Measurements from ENCODE around the gene PVALEF. TPM values are rescaled to one million over a fixed set of nuclear protein-coding genes. Genes with fewer than 3 reads are reported as not detected.

PVALEF gene
- total and polyA plus RNA-seq, 2 of the 8 experiments (the other 6 are each of a cell fraction or from before 2014, with no cell fraction given), result 0.03 TPM; not detected in 1

DNA sequence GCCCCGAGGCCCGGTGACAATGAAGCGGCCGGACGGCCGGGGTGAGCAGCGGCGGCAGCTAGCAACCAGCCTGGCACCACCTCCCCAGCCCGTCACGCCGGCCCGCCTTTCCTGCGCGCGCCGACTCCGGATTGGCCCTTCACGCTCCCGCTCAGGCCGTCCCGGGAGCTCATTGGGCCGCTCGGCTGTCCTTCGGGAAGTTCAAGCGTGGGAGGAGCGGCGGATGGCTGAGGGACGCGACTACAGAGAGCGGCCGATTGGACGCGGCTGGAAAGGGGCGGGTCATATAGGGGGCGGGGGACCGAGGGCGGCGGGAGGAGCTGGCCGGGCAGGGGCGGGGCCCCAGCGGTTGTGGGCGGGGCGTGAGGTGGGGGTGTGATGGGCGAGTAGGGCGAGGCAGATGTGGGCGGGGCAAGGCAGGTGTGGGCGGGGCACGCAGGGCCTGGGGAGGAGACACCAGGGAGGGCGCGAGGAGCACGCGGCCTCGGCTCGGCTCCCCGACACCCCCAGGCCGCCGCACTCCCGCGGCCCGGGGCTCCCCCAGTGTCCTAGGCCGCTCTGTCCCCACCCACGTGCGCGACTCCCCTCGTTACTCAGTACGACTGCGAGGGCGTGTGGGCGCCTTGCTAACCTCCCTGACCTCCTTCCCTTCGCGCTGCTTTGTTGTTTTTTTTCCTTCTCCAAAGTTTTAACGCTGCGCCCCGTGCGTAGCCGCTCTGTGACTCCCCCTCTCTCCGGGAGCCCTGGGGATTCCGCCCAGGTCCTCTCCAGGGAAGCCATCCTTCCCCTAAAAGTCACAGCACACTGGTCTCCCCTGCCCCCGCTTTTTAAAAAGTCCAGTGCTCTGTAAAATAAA, 57.8 kb downstream of the PVALEF start, which contains the start of gene CEP131 (continued):
- peak; percentile 76 for TF ChIP-seq PHF8 (conservative IDR thresholded peaks at IDR 0.05; ENCODE audit: low read depth, low read length)
- peak; percentile 86 for TF ChIP-seq ASH2L (IDR thresholded peaks at IDR 0.05; ENCODE audit: low read length)
- TF ChIP-seq CREB1 (IDR thresholded peaks at IDR 0.05), result peak; percentile 88
- peak; percentile 70 for TF ChIP-seq POLR2AphosphoS5 (IDR thresholded peaks at IDR 0.05; ENCODE audit: low read depth, low read length)
- peak; percentile 93 for TF ChIP-seq CHD2 (IDR thresholded peaks at IDR 0.05; ENCODE audit: low read length)
- TF ChIP-seq SAP30 (IDR thresholded peaks at IDR 0.05; ENCODE audit: insufficient read depth, insufficient replicate concordance, low read length), result no peak
- TF ChIP-seq TBP (IDR thresholded peaks at IDR 0.05; ENCODE audit: low read depth, low read length), result peak; percentile 48; the same call in 1 of the 2 replicates
- peak; percentile 85 for TF ChIP-seq SP2 (IDR thresholded peaks at IDR 0.05; ENCODE audit: low read length)
- peak; percentile 58; the same call in 1 of the 2 replicates for TF ChIP-seq FOSL1 (IDR thresholded peaks at IDR 0.05; ENCODE audit: insufficient read depth, low read depth, low read length)
- TF ChIP-seq RNF2 (IDR thresholded peaks at IDR 0.05; ENCODE audit: borderline replicate concordance, low read depth, low read length, missing control alignments, poor library complexity, severe bottlenecking), result no peak
- TF ChIP-seq, protein P1, sequence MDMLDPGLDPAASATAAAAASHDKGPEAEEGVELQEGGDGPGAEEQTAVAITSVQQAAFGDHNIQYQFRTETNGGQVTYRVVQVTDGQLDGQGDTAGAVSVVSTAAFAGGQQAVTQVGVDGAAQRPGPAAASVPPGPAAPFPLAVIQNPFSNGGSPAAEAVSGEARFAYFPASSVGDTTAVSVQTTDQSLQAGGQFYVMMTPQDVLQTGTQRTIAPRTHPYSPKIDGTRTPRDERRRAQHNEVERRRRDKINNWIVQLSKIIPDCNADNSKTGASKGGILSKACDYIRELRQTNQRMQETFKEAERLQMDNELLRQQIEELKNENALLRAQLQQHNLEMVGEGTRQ (IDR thresholded peaks at IDR 0.05; ENCODE audit: low read length), result no peak
- TF ChIP-seq BRCA1 (IDR thresholded peaks at IDR 0.05; ENCODE audit: low read depth, low read length), result no peak
- peak; percentile 60 for TF ChIP-seq TAF7 (optimal IDR thresholded peaks at IDR 0.05; ENCODE audit: borderline replicate concordance, low read depth, low read length)
- TF ChIP-seq KDM5A (IDR thresholded peaks at IDR 0.05; ENCODE audit: low read length), result no peak
- TF ChIP-seq, protein P2, sequence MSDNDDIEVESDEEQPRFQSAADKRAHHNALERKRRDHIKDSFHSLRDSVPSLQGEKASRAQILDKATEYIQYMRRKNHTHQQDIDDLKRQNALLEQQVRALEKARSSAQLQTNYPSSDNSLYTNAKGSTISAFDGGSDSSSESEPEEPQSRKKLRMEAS (IDR thresholded peaks at IDR 0.05), result peak; percentile 95
- TF ChIP-seq SP1 (IDR thresholded peaks at IDR 0.05; ENCODE audit: low read depth, low read length), result peak; percentile 97
- TF ChIP-seq RBBP5 (IDR thresholded peaks at IDR 0.05; ENCODE audit: borderline replicate concordance, low read depth, low read length), result peak; percentile 76; the same call in 1 of the 2 replicates
- TF ChIP-seq KDM4A (IDR thresholded peaks at IDR 0.05; ENCODE audit: low read depth, low read length, severe bottlenecking), result peak; percentile 88
- no peak for TF ChIP-seq SRF (IDR thresholded peaks at IDR 0.05; ENCODE audit: low read depth, low read length)
- TF ChIP-seq EGR1 (IDR thresholded peaks at IDR 0.05; ENCODE audit: borderline replicate concordance, low read depth, low read length), result peak; percentile 74
- TF ChIP-seq SP4 (IDR thresholded peaks at IDR 0.05; ENCODE audit: low read length), result peak; percentile 40
- TF ChIP-seq POU5F1 (IDR thresholded peaks at IDR 0.05; ENCODE audit: low read depth, low read length), result no peak
- 0 out of 2 replicates have a peak, but pooled peaks have one; percentile 7 for TF ChIP-seq BACH1 (IDR thresholded peaks at IDR 0.05; ENCODE audit: low read length)
- TF ChIP-seq TAF1 (IDR thresholded peaks at IDR 0.05; ENCODE audit: low read depth, low read length), result peak; percentile 79
